GM18907 (cell line): ENCODE results near the gene APP.
"Not testable (repeated sequence)": the region's sequence is repeated elsewhere in the genome, so short reads cannot be mapped to it uniquely, and the experiment has no call there.

ENCODE experiments used
- ATAC-seq: cut with Tn5 transposase; IDR thresholded peaks from one replicate; pipeline ENCODE4 v1.9.1; 2021; ENCODE audit warnings: mild to moderate bottlenecking, moderate library complexity; ENCODE audit not compliant: unreplicated experiment

Gene APP

DNA sequence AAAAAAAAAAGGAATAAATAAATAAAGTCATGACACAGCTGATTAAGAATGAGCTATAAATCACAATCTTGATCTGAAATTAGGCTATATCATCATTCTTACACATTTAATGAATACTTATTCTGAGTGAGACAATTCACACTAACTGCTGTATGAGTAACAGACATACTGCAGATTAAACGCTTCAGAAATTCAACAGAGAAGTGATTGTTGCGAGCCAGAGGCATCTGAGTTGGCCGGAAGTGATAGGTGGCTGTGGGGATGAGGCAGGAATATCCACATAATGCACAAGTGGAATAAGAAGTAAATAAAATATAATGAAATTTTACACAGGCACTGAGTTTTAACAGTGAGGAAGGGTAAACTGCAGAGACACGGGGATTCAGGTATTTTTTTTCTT is 142.4 kb downstream of the APP start:
- no peak for ATAC-seq

DNA sequence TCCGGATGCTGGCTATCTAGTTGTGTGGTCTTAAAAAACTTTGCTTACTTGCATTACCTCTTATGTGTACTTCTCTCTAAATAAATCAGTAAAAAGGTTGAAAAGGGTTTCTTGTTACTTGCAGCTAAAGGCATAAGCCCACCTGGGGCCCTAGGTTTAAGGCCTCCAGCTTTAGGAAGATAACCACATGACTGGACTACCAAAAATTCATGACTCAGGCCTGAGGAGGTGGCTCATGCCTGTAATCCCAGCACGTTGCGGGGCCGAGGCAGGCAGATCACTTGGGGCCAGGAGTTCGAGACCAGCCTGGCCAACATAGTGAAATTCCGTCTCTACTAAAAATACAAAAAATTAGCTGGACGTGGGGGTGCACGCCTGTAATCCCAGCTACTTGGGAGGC is 142.9 kb downstream of the APP start:
- no peak for ATAC-seq

DNA sequence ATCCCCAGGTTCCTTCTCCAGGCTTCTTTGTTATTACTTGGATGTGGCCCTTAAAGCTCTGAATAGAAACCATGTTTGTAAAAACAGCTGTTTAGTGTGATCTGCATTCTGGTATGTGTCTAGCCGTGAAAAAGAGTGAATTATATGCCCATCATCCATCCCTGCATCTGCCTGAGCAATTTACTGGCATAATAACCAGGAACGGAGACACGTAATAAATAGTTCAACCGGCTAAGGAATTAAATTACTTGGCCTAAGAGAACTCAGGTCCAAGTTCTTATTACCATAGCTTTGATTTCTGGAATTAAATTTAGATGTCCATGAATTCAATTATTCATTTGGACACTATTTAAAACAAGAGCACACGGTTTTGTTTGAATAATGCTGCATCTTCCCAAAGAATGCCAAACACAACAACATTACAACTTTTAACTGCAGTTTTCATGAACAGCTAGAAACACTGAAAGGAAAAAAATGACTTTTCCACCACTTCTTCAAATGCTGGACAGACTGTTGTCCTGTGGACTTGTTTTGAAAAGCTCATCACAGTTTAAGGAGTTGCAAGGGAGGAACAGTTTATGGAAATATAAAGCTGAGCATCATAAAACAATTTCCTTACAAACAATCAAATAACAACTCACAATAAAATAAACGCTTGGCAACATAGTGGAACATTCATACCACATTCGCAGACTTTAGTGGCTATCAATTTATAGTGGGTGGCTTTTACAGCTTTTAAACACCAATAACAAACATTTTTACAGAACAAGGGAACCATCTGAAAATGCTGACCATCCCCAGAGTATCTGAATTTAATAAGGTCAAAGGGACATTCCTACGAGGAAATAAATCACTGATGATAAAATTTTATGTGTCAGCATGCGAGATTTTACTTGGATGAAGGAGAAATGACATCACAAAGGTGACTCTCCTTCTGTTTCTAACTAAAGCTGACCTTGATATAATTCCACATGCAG is 144.7 kb downstream of the APP start:
- ATAC-seq, result no peak

- not testable (repeated sequence) for ATAC-seq
These were observed 147.2 kb downstream of the APP start for GRCh38 chr21:26023406-26023805.

DNA sequence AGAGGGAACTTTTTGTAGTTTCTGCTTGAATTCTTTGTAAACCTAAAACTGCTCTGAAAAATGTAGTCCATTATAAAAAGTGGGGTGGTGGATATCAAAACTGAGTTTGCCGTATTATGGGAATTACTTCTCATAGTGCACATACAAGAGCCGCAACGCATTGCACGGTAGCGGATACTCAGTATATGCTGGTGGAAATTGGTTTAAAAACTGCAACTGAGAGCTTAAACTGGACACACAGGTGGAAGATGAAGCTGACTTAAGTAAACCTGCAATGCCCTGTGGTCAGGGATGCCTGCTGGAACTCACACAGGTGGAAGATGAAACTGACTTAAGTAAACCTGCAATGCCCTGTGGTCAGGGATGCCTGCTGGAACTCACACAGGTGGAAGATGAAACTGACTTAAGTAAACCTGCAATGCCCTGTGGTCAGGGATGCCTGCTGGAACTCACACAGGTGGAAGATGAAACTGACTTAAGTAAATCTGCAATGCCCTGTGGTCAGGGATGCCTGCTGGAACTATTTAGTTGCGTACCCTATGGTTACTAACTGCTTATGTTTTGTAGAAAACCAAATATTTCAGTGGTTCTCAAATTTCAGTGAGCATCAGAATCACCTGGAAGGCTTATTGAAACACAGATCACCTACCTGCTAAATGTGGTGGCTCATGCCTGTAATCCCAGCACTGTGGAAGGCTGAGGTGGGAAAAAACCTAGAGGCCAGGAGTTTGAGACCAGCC is 147.8 kb downstream of the APP start:
- not testable (repeated sequence) for ATAC-seq

- no peak for ATAC-seq
These were observed 150.1 kb downstream of the APP start for GRCh38 chr21:26020510-26020909.

DNA sequence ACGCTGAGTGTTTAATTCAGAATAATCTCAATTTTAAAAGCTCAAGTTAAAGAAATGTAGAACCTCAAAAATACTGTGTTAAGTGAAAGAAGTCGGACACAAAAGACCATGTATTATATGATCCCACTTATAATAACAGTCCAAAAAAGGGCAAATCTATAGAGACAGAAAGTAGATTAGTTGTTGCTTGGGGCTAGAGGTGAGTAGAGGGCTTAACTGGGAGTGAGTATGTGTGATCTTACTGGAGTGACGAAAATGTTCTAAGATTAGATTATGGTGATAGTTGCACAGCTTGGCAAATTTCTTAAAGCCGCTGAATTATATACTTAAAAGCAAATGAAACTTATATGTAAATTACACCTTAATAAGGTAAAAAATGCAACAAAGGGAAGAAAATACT is 150.5 kb downstream of the APP start:
- no peak for ATAC-seq

DNA sequence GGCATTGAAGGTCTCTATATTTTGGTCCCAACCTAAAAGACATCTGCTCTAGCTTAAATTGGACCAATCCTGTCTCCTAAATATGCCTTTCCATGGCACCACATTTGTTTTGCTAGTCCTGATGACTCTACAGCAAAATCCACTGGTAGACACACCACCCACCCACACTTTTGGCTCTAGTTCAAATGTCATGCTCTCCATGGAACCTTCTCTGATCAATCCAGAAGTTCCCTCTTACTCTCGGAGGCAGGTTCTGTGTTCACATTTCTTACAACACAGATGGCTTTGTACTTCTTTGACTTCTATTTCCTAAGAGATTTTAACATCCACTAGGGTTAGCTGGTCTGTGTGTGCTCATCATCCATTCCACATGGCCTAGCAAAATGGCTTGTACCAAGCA is 151.3 kb downstream of the APP start:
- ATAC-seq, result no peak

DNA sequence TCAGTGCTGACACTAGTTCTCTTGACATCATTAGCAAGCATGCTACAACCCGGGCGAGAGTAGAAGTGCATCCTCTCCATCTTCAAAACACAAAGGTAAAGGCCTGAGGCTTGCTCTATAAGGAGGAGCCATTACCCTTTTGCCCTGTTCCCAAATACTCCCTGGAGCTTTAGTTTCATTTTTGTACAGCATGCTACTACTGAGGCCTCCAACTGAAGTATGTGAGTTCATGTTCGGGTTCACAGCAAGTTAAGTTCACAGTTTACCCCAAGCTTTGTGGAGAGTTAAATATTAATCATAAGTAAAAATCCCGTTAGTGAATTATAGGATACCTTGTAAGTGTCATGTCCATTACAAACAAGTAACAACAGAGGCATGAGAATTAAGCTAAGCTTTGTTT is 156.6 kb downstream of the APP start:
- no peak for ATAC-seq

DNA sequence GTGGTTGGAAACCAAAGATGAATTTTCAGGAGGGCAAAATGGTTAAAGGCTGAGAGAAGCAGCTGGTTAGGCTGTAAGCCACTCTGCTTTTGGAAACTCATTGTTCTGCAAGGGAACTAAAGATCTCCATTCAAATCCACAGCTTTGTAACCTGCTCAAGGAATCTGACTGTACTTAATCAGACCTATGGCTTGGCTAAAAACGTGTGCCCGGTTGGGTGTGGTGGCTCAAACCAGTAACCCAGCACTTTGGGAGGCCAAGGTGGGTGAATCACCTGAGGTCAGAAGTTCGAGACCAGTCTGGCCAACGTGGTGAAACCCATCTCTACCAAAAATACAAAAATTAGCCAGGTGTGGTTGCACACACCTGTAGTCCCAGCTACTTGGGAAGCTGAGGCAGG is 158.1 kb downstream of the APP start:
- ATAC-seq, result not testable (repeated sequence)

GRCh38 chr21:26011292-26011940 is 159.2 kb downstream of the APP start:
- no peak for ATAC-seq

DNA sequence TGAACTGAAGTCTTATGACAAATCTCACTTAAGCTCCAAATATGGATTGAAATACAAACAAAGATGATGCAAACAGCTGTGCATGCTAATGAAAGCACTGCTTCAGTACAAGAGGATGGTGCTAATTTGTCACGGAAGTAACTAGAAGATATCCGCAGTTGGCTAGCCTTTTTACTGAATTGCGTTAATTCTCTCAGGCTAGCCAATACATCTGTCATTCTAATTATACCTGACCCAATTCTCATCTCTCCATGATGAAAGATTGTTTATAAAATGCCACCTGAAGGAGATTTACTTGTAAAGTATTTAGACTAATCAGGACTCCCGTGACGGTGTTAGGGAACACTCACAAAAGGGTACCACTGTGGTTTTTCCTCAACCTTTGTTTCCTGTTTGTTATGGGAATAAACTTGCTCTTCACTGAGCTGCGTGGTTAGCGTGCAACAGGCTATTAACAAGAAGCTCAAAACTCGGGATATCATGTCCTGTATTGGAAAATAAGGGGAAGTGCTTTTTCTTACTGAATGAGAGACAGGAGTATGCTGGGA is 162.5 kb downstream of the APP start:
- ATAC-seq, result no peak

DNA sequence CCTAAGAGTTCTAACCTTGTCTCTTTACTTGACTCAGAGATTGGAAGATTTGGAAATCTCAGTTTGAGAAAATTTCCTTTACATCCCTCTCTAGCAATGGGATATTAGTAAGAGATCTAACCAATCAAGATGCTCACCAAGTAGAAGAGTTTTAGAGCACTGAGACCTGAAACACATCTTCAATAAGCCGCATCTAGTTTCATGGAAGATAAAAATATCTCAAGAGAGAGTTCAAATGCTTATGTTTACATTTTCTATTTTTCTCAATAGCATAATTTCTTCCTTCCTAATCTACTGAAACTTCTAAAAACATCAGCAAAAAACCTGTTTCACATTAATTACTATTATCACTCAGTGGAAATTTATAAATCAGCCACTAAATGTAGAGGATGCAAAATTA is 165.1 kb downstream of the APP start:
- no peak for ATAC-seq

DNA sequence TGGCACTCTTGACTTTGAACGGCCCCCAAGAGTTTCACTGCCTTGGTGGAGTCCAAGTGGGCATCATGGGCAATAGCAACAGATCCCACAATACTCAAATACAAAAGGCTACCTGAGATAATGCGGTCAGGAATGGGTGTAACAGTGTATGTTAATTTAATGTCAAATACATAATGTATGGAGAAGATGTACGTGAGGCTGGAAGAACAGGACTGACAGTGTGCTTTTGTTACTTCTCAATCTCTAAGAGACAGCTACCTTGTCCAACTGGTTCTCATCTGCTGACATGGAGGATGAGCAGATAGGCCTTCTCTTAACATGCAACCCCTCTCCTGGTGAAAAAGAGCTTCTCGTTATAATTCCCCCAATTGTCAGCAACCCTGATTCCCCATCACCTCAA is 167.2 kb downstream of the APP start:
- no peak for ATAC-seq

- ATAC-seq, result no peak
These were observed 169.2 kb downstream of the APP start for GRCh38 chr21:26001356-26001755.

DNA sequence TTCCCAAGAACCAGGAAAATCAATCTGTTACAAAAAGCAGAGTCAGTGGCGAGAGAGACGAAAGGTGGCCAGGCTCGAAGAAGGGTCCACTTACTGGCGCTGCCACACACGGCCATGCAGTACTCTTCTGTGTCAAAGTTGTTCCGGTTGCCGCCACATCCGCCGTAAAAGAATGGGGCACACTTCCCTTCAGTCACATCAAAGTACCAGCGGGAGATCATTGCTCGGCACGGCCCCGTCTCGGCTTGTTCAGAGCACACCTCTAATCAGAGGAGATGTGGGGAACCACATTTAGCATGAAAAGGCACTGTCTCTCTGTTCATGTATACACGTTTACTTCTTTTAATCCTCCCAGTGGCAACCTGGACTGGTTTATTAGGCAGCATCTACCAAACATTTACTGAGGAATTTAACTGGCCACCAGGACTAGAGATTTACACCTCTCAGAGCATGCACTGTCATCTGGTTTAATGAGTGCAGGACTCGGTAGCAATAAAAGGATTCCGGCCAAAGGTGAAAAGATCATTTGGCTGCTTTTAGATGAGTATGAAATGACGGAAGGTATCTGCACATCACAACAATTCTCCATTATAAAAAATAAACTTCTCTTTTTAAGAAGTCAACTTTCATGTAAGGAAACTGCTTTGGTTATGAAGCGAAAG is 170.5 kb downstream of the APP start:
- no peak for ATAC-seq

- no peak for ATAC-seq
These were observed 172.6 kb downstream of the APP start for GRCh38 chr21:25997788-25998611.

GRCh38 chr21:25995278-25995677 is 175.3 kb downstream of the APP start:
- ATAC-seq, result no peak

GRCh38 chr21:25994758-25995163 is 175.8 kb downstream of the APP start:
- ATAC-seq, result no peak

GRCh38 chr21:25988738-25989137 is 181.8 kb downstream of the APP start:
- no peak for ATAC-seq
